MM.1S (cell line): ENCODE results near the gene SDHB.

Source experiments
- DNase-seq: peaks from one replicate; pipeline ENCODE4 v3.0.0-alpha.2; 2015
- H2AFZ ChIP-seq: fragments of 300-600 bp; sonication (generic); 2 replicates; pipeline ENCODE4 v1.6.0; 2016; ENCODE audit warnings: antibody characterized with exemption, low read length
- H3F3A ChIP-seq: fragments of 300-600 bp; sonication (generic); 2 replicates; pipeline ENCODE4 v1.6.1; 2016; ENCODE audit warnings: mild to moderate bottlenecking, antibody characterized with exemption, low read length, moderate library complexity, mixed read lengths; ENCODE audit not compliant: insufficient read depth
- H3K27ac ChIP-seq: fragments of 300-600 bp; sonication (generic); 2 replicates; pipeline ENCODE4 v1.5.1; 2016; ENCODE audit warnings: mild to moderate bottlenecking, low read length
- H3K27me3 ChIP-seq: fragments of 300-600 bp; sonication (generic); replicated peaks from 2 replicates; pipeline ENCODE4 v1.6.0; 2016; ENCODE audit warnings: low read length; ENCODE audit not compliant: insufficient read depth
- H3K36me3 ChIP-seq: fragments of 300-600 bp; sonication (generic); replicated peaks from 2 replicates; pipeline ENCODE4 v1.6.1; 2016; ENCODE audit warnings: mild to moderate bottlenecking, low read length, mixed read lengths; ENCODE audit not compliant: insufficient read depth
- H3K4me1 ChIP-seq: fragments of 300-600 bp; sonication (generic); 2 replicates; pipeline ENCODE4 v1.6.1; 2016; ENCODE audit warnings: low read length, mixed read lengths
- H3K4me2 ChIP-seq: fragments of 300-600 bp; sonication (generic); 2 replicates; pipeline ENCODE4 v1.6.0; 2016; ENCODE audit warnings: low read depth, low read length
- H3K4me3 ChIP-seq: fragments of 300-600 bp; sonication (generic); 2 replicates; pipeline ENCODE4 v1.5.1; 2016; ENCODE audit warnings: low read length, mixed read lengths
- H3K79me2 ChIP-seq: fragments of 300-600 bp; sonication (generic); 2 replicates; pipeline ENCODE4 v1.6.1; 2016; ENCODE audit warnings: mixed run types, low read length, mixed read lengths
- H3K9ac ChIP-seq: fragments of 300-600 bp; sonication (generic); 2 replicates; pipeline ENCODE4 v1.6.1; 2016; ENCODE audit warnings: low read length, mixed read lengths
- H3K9me2 ChIP-seq: fragments of 300-600 bp; sonication (generic); replicated peaks from 2 replicates; pipeline ENCODE4 v1.6.1; 2016; ENCODE audit warnings: mild to moderate bottlenecking, low read length, mixed read lengths; ENCODE audit not compliant: insufficient read depth
- H3K9me3 ChIP-seq: fragments of 300-600 bp; sonication (generic); replicated peaks from 2 replicates; pipeline ENCODE4 v1.6.1; 2016; ENCODE audit warnings: mild to moderate bottlenecking, low read length, mixed read lengths; ENCODE audit not compliant: insufficient read depth
- H4K20me1 ChIP-seq: fragments of 300-600 bp; sonication (generic); 2 replicates; pipeline ENCODE4 v1.6.1; 2016; ENCODE audit warnings: mild to moderate bottlenecking, low read length, moderate library complexity, mixed read lengths; ENCODE audit not compliant: insufficient read depth
- EZH2 ChIP-seq: fragments of 300-600 bp; sonication (generic); optimal IDR thresholded peaks from 2 replicates; pipeline ENCODE3; 2017; ENCODE audit warnings: low read depth, mild to moderate bottlenecking, antibody characterized with exemption, low read length, mixed read lengths
- EZH2phosphoT487 ChIP-seq: fragments of 300-600 bp; sonication (generic); IDR thresholded peaks from 2 replicates; pipeline ENCODE4 v1.6.1; 2018; ENCODE audit warnings: antibody characterized with exemption, low read length
- TF ChIP-seq, protein P1 (sequence below): fragments of 300-600 bp; sonication (generic); IDR thresholded peaks from 2 replicates; pipeline ENCODE4 v1.5.1; 2016; ENCODE audit warnings: antibody characterized with exemption, low read length, mixed read lengths

The SDHB gene

DNA sequence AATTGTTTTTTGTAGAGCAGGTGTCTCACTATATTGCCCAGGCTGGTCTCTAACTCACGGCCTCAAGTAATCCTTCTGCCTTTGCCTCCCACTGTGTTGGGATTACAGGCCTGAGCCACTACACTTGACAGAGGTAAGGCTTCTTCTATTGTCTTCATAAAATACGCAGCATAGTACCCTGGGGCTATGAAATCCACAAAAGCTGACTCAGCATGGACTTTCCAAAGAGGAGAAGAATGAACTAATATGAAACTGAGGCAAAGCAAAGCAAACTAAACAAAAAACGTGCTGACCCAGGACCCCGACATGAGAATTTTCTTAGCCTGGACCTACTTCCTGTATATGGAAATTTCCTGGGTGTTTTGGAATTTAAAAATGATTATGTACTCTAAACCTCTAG is 23.6 kb downstream of the SDHB start:
- H3K27me3 ChIP-seq: no peaks in the 10 kb centered on the region
- no peak overlapping the region for H3K27ac ChIP-seq
- H3K4me3 ChIP-seq: no peak overlapping the region
- peaks cover 3% of the 10 kb centered on the region; the same call in 1 of the 2 replicates for H3K36me3 ChIP-seq
- peaks cover 8% of the 10 kb centered on the region; the same call in 1 of the 2 replicates for H3K79me2 ChIP-seq
- no peak overlapping the region for H2AFZ ChIP-seq
- H3K9me3 ChIP-seq: no peaks in the 10 kb centered on the region
- no peaks in the 10 kb centered on the region for H4K20me1 ChIP-seq
- H3K9me2 ChIP-seq: no peaks in the 10 kb centered on the region
- H3K4me2 ChIP-seq: no peak overlapping the region
- no peaks in the 10 kb centered on the region for H3F3A ChIP-seq
- H3K4me1 ChIP-seq: no peaks in the 10 kb centered on the region
- no peak overlapping the region for H3K9ac ChIP-seq
- TF ChIP-seq, protein P1, sequence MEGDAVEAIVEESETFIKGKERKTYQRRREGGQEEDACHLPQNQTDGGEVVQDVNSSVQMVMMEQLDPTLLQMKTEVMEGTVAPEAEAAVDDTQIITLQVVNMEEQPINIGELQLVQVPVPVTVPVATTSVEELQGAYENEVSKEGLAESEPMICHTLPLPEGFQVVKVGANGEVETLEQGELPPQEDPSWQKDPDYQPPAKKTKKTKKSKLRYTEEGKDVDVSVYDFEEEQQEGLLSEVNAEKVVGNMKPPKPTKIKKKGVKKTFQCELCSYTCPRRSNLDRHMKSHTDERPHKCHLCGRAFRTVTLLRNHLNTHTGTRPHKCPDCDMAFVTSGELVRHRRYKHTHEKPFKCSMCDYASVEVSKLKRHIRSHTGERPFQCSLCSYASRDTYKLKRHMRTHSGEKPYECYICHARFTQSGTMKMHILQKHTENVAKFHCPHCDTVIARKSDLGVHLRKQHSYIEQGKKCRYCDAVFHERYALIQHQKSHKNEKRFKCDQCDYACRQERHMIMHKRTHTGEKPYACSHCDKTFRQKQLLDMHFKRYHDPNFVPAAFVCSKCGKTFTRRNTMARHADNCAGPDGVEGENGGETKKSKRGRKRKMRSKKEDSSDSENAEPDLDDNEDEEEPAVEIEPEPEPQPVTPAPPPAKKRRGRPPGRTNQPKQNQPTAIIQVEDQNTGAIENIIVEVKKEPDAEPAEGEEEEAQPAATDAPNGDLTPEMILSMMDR: no peak
- no peak for TF ChIP-seq EZH2phosphoT487
- no peak for TF ChIP-seq EZH2
- DNase-seq: no peak

DNA sequence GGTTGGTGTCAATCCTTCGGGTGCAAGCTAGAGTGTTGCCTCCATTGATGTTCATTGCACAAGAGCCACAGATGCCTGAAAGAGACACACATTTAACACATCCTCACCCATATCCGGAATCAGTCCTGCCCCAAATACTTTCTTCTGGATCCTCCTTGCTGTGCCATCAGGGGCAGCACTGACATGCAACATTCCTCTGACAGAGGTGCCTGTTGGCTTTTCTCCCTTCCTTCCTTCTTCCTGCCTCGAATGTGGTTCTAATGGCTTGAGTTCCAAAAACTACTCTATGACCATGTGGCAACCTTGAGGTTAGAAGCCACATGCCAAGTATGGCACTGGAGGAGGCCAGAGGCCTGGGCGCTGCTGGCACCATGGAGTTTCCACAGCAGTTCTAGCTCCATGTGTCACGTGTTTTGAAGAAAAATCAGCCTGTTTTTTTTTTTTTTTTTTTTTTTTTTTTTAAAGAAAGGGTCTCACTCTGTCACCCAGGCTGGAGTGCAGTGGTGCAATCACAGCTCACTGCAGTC is 25.1 kb downstream of the SDHB start:
- no peak overlapping the region for H3K4me2 ChIP-seq
- H3K27me3 ChIP-seq: no peaks in the 10 kb centered on the region
- H4K20me1 ChIP-seq: no peaks in the 10 kb centered on the region
- TF ChIP-seq, protein P1: no peak
- TF ChIP-seq EZH2phosphoT487 (no peak), EZH2 (no peak)
- H3F3A ChIP-seq: no peaks in the 10 kb centered on the region
- no peaks in the 10 kb centered on the region for H3K9me3 ChIP-seq
- H3K36me3 ChIP-seq: peaks cover 3% of the 10 kb centered on the region; the same call in 1 of the 2 replicates
- H2AFZ ChIP-seq: no peak overlapping the region
- no peak overlapping the region for H3K4me3 ChIP-seq
- H3K9ac ChIP-seq: no peak overlapping the region
- no peak overlapping the region for H3K27ac ChIP-seq
- no peaks in the 10 kb centered on the region for H3K9me2 ChIP-seq
- no peak for DNase-seq
- H3K4me1 ChIP-seq: no peaks in the 10 kb centered on the region
- H3K79me2 ChIP-seq: peaks cover 3% of the 10 kb centered on the region; the same call in 1 of the 2 replicates

DNA sequence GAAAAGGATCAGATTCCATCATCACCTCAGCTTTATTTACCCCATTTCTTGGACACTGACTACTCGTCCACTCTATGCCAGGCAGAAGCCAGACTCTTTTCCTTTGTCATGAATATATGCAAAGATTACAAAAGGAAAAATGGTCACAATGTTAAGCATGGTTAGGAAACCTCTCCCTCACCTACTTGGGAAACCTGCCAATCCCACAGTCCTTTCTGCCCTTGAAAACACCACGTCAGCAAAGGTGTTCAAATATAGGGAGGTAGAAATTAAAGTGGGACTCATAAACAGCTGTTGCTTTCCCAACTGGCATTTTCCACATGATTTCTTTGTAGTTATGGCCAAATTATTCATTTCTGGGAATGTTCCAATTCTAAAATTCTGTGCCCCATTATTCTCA is 25.9 kb downstream of the SDHB start:
- H2AFZ ChIP-seq: no peak overlapping the region
- H3K9ac ChIP-seq: no peak overlapping the region
- H3K4me2 ChIP-seq: no peak overlapping the region
- H3F3A ChIP-seq: no peaks in the 10 kb centered on the region
- H3K9me3 ChIP-seq: no peaks in the 10 kb centered on the region
- no peaks in the 10 kb centered on the region for H3K79me2 ChIP-seq
- H3K27me3 ChIP-seq: no peaks in the 10 kb centered on the region
- H3K27ac ChIP-seq: no peak overlapping the region
- DNase-seq: no peak
- no peaks in the 10 kb centered on the region for H3K4me1 ChIP-seq
- no peaks in the 10 kb centered on the region for H3K9me2 ChIP-seq
- no peak overlapping the region for H3K4me3 ChIP-seq
- TF ChIP-seq, protein P1: no peak
- TF ChIP-seq EZH2 (no peak), EZH2phosphoT487 (no peak)
- peaks cover 5% of the 10 kb centered on the region; the same call in 1 of the 2 replicates for H3K36me3 ChIP-seq
- H4K20me1 ChIP-seq: no peaks in the 10 kb centered on the region
